DND-41 (cell line): ENCODE data around the gene ATF6.

Source experiments
- CTCF ChIP-seq: IDR thresholded peaks from 2 replicates; pipeline ENCODE4 v1.5.1; 2012; ENCODE audit warnings: borderline replicate concordance, low read length, moderate library complexity, mild to moderate bottlenecking; ENCODE audit not compliant: poor library complexity, severe bottlenecking; ENCODE audit errors: extremely low read depth
- EZH2 ChIP-seq: IDR thresholded peaks from 3 replicates; pipeline ENCODE4 v1.6.1; 2012; ENCODE audit warnings: borderline replicate concordance, low read depth, mild to moderate bottlenecking, moderate library complexity, low read length, inconsistent platforms; ENCODE audit not compliant: severe bottlenecking

DNA sequence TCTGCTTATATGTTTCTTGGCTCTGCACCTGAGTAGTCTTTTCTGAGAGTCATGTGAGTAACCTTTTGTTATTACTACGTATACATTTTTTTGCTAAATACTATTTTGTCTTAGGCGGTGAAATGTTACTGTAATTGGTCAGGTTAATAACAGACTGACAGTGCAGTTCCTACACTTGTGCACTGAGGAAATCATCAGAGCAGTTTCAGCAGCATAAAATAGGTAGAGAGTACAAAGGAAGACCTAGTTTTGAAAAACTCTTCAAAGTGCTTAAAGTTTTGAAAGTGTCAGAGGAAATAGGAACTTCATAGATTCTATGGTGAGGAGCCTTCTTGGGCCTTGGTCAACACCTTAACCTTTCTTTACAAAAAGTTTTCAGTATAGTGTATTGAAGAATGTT, 11.1 kb downstream of the ATF6 start:
- no peak for TF ChIP-seq CTCF
- TF ChIP-seq EZH2: no peak
